ENCODE results near the gene TMED8. TPM values are rescaled to one million over a fixed set of nuclear protein-coding genes. Genes with fewer than 3 reads are reported as not detected.
"Not testable (repeated sequence)": the region's sequence is repeated elsewhere in the genome, so short reads cannot be mapped to it uniquely, and the experiment has no call there.

Gene TMED8, protein sequence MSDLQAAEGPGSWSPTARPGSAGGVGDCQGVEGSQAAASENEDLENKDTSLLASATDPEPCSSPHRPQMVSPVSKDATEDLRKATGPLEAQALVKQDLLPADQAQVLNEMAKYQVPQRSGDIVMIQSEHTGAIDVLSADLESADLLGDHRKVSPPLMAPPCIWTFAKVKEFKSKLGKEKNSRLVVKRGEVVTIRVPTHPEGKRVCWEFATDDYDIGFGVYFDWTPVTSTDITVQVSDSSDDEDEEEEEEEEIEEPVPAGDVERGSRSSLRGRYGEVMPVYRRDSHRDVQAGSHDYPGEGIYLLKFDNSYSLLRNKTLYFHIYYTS
- total RNA-seq, result 8.9 and 10.7 TPM in 2 replicates

GRCh38 chr14:77376771-77377501, at the start of gene TMED8, which contains the start of gene SAMD15:
Gene TMED8, minus strand, starts transcription at chr14:77377094. Its CDS starts 41 bp downstream, at chr14:77377053.
Gene SAMD15, plus strand, starts transcription at chr14:77377379. Its CDS starts 40 bp downstream, at chr14:77377419.
- peak; percentile 47 for DNase-seq (ENCODE audit: extremely low read depth, low read depth, low spot score)

DNA sequence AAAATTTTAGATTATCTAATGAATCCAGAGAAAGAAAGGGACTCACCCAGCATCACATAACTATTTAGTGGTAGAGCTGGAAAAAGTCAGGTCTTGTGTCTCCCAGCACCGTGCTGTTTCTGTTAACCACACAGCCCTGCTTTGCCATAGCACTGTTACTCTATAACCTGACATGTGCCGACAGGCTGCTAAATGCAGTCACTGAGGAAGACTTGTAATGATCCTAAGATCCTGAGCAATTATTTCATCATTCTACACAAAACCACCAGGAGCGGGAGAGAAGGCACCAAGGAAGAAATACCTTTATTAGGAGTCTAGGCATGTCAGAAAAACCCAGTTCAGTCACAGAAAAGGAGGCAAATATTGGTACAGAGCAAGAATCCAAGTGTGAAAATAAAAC, 49.5 kb upstream of the TMED8 start:
- no peak for DNase-seq (ENCODE audit: extremely low read depth, low read depth, low spot score)

DNA sequence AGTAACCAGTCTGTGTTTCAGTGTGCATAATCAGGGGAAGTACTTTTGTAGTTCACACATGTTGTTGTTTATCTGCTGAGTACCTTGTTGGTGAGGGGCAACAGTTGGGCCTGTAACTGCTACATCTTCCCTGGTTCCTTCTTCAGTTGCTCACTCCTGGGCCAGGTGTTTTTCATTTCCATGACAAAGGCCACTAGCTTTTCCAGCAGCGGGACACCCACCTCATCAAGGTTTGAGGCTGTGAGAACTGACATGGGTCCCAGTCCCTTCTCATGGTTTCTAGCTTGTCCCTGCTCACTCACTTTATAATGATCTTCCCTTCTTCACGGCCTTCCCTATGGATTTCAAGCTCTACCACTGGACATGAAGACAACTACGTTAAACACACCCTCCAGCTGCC, 48.0 kb upstream of the TMED8 start:
- no peak for DNase-seq (ENCODE audit: extremely low read depth, low read depth, low spot score)

DNA sequence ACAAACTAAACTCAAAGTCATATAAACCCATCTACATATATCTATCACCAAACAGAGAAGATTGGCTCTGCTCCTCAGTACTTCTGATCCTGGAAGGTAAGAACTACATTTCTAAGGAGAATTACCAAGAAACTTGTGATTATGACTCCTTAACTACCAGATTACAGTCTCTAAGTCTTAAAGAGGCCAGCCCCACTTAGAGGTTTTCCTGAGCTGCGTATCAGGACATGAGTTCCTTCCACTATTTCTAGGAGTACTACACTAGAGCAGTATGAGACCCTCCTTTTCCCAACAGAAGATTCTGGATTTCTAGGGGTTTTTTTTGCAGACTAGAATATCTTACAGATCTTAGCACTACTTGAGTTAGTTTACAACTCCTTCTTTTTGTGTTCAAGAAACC, 46.5 kb upstream of the TMED8 start, which contains the start of gene NOXRED1:
TSS of gene NOXRED1 (minus strand) at position 101 of the 400 bp plus-strand sequence. CDS start 634 bp downstream, outside the sequence.
- no peak for DNase-seq (ENCODE audit: extremely low read depth, low read depth, low spot score)

DNA sequence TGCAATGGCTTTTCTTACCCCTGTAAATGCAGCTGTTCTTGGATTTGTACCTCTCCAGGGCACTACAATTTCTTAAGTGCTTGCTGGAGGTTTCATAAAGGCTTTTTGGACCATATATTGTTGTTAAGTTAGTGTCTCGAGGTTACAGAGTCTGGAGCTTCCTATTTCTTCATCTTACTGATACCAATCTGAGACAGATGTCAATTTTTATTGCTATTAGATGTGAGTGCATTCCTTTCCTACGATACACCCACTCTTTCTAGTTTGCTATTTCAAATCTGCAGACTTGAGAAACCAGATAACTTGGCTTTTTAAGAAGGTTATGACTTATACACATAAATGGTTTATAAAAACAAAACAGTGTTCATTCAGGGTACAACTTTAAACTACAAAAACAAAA, 44.3 kb upstream of the TMED8 start:
- no peak for DNase-seq (ENCODE audit: extremely low read depth, low read depth, low spot score)

GRCh38 chr14:77416836-77417235, 39.9 kb upstream of the TMED8 start:
- DNase-seq (ENCODE audit: extremely low read depth, low read depth, low spot score), result no peak

DNA sequence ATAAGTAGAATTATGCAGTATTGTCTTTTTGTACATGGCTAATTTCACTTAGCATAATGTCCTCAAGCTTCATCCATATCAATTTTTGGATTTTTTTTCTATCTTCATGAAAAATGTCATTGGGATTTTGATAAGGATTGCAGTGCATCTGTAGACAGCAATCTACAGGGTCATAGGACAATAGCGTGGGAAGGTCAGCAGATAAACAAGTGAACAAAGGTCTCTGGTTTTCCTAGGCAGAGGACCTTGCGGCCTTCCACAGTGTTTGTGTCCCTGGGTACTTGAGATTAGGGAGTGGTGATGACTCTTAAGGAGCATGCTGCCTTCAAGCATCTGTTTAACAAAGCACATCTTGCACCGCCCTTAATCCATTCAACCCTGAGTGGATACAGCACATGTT, 39.2 kb upstream of the TMED8 start:
- DNase-seq (ENCODE audit: extremely low read depth, low read depth, low spot score), result not testable (repeated sequence)

DNA sequence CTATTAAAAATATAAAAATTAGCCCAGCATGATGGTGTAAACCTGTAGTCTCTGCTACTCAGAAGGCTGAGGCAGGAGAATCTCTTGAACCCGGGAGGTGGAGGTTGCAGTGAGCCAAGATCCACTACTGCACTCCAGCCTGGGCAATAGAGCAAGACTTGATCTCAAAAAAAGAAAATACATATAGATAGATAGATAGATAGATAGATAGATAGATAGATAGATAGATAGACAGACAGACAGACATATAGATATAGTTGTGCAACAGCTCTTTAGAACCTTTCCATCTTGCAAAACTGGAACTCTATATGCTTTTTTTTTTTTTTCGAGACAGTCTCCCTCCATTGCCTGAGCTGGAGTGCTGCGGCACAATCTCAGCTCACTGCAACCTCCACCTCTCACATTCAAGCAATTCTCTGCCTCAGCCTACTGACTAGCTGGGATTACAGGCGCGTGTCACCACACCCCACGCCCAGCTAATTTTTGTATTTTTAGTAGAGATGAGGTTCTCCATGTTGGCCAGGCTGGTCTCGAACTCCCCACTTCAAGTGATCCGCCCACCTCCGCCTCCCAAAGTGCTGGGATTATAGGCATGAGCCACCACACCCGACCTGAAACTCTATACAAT, 38.6 kb upstream of the TMED8 start:
- DNase-seq (ENCODE audit: extremely low read depth, low read depth, low spot score), result not testable (repeated sequence)

GRCh38 chr14:77409131-77409533, 32.2 kb upstream of the TMED8 start:
- DNase-seq (ENCODE audit: extremely low read depth, low read depth, low spot score), result no peak

- no peak for DNase-seq (ENCODE audit: extremely low read depth, low read depth, low spot score)
Measured at GRCh38 chr14:77407158-77407557, 30.3 kb upstream of the TMED8 start.

DNA sequence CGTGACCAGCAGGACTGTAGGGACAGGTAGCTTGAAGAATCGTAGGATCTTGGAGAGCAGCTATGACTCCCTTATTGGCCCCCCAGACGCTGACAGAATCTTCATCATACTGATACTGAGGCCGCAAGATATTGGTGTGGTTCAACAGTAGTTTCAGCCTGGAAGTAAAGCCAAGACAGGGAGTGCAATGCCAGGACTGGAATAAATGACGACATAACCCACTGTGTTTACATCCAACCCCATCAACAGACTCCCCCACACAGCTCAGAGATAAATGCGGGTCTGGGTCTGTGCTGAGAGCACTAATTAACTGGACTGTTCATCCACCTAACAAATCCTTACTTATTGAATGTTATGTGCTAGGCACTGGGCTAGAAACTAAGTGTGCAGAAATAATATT, 29.8 kb upstream of the TMED8 start:
- DNase-seq (ENCODE audit: extremely low read depth, low read depth, low spot score), result no peak

- no peak for DNase-seq (ENCODE audit: extremely low read depth, low read depth, low spot score)
Measured at GRCh38 chr14:77406086-77406485, 29.2 kb upstream of the TMED8 start.

- no peak for DNase-seq (ENCODE audit: extremely low read depth, low read depth, low spot score)
Measured at GRCh38 chr14:77403768-77404167, 26.9 kb upstream of the TMED8 start.

DNA sequence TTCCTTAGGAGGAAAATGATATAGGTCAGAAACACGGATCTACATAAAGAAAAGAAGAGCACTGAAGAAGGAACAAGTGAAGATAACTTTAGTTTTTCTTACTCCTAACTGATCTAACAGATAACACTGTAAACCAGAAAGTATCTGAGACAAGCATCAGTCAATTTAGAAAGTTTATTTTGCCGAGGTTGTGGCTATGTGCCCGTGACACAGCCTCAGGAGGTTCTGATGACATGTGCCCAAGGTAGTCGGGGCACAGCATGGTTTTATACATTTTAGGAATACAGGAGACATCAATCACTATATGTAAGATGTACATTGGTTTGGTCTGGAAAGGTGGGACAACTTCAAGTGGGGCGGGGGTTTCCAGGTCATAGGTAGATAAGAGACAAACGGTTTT, 23.3 kb upstream of the TMED8 start:
- no peak for DNase-seq (ENCODE audit: extremely low read depth, low read depth, low spot score)

GRCh38 chr14:77390188-77390587, 13.3 kb upstream of the TMED8 start:
- no peak for DNase-seq (ENCODE audit: extremely low read depth, low read depth, low spot score)

- DNase-seq (ENCODE audit: extremely low read depth, low read depth, low spot score), result no peak
Measured at GRCh38 chr14:77378701-77379100, 1.8 kb upstream of the TMED8 start.

GRCh38 chr14:77377502-77377844, 579 bp upstream of the TMED8 start:
- no peak for DNase-seq (ENCODE audit: extremely low read depth, low read depth, low spot score)

DNA sequence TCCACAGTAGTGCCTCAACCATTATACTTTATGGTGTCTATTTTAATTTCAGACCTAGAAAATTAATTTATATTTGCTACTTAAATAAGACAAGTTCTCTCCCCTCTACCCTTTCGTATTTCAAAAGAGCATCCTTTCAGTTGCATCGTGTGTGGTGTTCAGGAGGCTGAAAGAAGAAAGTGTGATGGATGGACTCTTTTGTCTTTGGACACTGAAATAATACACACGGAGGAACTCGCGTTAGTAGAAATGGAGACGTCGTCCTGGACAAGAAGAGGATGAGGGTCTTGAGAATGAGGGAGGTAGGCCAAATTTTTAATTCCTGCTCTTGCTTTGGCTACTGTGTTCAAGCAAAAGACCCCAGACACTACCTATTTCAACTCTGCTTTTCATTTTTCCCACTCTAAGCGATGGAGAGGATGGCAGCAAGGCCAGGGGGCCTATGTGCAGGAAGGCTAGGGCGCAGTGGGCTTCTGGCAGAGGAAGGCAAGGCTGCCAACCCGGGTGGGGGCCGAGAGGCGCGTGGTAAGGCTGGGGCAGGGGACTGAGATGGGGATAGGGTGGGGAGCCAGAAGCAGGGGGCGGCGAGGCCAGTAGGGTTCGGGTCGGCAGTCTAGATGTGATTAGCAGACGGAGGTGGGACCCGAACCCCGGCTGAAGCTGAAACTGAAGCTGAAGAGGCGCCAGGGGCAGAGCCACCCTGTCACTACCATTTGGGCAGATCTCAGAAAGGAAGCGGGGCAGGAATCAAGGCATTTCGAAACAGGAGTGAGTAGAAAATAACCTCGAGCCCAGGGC, 722 bp downstream of the TMED8 start:
- no peak for DNase-seq (ENCODE audit: extremely low read depth, low read depth, low spot score)

DNA sequence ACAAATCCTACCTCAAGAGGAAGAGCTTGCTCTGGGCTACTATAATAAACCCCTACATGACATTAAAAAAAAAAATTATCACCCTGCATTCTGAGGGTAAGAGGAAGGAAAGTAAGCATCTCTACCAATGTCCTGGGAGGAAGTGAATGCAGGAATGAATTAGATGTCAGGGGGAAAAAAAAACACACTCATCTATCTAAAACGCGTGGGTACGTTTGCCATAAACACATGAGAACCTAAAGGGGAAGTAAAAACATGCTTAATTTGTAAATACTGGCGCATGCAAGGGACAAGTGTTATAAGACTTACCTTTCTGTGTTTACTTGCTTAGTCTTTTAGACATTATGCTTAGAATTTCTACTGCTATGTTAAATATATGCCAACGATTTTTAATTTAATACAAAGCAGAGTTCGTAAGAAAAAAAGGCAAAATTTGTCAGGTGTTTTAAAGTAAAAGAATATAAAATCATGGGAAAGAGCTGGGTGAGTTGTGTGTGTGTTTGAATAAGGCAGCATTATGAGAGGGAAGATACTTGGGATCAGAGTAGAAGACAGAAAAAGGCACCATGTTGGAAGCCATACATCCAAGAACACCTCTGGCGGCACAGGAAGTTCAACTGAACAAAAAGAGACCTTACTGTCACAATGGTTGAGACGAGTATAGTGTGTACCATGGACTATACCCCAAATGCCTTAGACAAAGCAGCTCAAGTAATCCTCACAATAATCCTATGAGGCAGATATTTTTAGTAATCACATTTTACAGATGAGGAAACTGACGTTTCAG, 1.5 kb downstream of the TMED8 start:
- DNase-seq (ENCODE audit: extremely low read depth, low read depth, low spot score), result no peak

DNA sequence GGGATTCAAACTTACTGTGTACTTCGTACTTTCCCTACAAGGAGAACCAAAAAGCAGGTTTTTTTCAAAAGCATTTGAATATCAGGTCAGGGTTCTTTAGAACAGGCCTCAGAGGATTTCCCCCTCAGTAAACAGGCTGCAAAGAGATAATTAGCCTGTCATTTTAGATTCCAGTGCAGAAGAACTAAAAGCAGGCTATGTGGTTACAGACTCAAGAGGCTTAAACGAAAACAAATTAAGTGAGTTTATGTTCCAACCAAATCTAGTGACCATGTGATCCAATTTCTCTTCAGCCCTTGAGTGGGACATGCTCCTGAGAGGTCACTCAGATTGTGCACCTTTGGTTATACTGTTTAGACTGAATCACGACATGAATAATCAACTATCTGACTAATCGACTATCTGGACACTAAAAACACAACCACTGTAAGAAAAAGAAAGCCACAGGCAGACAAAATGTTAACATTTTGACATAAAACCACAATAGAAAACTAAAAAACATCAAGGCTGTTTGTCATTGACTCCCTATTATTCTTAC, 4.5 kb downstream of the TMED8 start:
- no peak for DNase-seq (ENCODE audit: extremely low read depth, low read depth, low spot score)

Measured in glomerular endothelial cell (primary cell).